GM12872 (cell line): ENCODE results near the gene NCKAP5.

Experiments
- TF ChIP-seq, protein P1 (sequence below): IDR thresholded peaks from 3 replicates; pipeline ENCODE4 v1.5.1; 2011; ENCODE audit warnings: low read depth, mild to moderate bottlenecking, low read length, moderate library complexity; ENCODE audit not compliant: insufficient read depth

NCKAP5 gene

DNA sequence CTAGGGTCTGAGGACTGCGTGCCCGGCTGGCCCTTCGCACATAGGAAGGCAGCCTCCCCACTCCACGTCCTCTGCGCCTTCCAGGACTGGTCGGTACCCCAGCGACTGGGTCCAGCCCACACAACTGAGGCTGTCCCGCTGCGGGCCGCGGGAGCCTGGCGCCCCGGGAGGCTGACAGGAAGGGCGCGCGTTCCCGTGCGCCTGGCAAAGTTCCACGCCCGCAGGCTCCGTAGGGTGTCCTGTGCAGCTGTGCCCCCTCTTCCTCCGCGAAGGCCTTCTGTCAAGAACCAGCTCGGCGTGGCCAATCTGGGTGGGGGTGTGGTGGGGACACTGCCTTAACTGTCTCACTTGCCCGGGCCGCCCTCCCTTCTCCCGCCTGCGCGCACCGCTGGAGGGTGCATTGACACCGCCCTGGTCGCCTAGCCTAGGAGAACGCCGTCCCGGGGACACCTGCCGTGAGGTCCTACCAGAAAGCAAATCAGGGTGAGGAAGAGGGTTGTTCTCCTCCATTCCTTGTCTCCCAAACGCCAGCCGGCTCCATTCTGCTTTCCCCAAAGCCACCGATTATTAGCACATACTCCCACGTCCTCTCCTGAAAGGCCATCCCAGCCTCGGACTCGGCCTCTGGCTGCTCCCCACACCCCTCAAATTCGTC, 897.6 kb downstream of the NCKAP5 start:
- TF ChIP-seq, protein P1, sequence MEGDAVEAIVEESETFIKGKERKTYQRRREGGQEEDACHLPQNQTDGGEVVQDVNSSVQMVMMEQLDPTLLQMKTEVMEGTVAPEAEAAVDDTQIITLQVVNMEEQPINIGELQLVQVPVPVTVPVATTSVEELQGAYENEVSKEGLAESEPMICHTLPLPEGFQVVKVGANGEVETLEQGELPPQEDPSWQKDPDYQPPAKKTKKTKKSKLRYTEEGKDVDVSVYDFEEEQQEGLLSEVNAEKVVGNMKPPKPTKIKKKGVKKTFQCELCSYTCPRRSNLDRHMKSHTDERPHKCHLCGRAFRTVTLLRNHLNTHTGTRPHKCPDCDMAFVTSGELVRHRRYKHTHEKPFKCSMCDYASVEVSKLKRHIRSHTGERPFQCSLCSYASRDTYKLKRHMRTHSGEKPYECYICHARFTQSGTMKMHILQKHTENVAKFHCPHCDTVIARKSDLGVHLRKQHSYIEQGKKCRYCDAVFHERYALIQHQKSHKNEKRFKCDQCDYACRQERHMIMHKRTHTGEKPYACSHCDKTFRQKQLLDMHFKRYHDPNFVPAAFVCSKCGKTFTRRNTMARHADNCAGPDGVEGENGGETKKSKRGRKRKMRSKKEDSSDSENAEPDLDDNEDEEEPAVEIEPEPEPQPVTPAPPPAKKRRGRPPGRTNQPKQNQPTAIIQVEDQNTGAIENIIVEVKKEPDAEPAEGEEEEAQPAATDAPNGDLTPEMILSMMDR, result peak; percentile 21; the same call in 1 of the 3 replicates

GRCh38 chr2:132669908-132670495, 898.3 kb downstream of the NCKAP5 start, which contains the start of gene LYPD1:
Gene LYPD1 (minus strand): TSS chr2:132670205. CDS start chr2:132669932, 273 bp downstream.
- TF ChIP-seq, protein P1, result no peak

DNA sequence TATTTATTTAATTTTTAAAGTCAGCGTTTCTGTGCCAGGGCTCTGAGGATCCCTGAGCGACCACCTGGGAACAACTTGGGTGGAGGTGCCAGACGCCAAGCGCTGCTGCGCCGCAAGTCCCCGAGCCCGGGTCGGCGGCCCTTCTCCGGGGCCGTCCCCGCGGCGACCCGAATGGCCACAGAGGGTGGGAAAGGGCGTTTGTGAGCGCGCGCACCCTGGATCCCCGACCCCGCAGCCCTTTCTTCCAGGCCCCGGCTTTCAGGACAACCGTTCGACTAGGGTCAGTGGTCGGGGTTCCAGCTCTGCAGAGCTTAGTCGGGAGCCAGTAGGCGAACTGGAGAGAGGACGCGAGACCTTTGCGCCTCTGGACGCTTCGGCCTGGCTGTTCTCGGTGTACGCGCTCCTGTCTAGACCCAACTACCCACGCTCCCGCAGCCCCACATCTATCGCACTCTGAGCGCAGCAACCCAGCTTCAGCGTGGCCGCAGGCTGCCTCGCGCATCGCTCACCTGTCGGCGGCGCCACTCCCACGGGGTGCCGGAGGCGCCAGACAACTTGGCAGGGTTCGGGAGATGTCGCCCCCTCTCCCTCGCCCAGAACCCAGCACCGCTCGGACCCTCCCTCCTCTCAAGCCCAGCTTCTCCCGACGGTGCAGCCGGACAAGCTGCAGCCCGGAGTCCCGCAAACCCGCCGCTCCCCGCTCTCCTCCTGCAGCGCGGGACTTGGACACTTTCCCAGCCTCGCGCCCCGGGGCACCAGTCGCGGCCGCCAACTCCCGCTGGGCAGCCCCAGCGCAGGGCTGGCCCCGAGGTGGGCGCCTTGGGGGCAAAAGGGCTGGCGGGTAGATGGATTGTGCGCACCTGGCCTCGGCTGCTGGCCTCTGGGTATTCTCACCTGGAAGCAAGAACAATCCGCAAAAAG, 899.0 kb downstream of the NCKAP5 start:
- TF ChIP-seq, protein P1, result peak; percentile 40; the same call in 1 of the 3 replicates

- TF ChIP-seq, protein P1, result peak; percentile 20; the same call in 1 of the 3 replicates
These were observed 900.0 kb downstream of the NCKAP5 start for GRCh38 chr2:132668189-132668823.

DNA sequence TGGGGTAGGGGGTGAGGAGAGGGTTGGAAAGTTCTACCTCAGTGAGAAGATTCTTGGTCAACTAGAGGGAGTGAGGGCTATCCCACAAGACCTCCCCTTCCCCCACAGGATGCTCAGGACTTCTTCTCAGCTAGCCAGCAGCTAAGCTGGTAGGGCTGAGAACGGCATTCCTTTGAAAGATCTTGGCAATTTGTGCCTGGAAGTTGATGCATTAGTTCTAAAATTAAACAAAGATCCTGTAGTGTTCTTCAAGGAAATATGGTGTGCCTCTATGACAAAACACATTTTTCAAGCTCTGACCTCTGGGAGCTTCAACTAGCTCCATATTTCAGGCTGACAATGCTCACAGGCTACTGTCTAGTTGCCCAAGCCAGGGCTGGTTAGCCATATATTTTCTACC, 900.6 kb downstream of the NCKAP5 start:
- TF ChIP-seq, protein P1, result no peak

- TF ChIP-seq, protein P1, result no peak
These were observed 902.7 kb downstream of the NCKAP5 start for GRCh38 chr2:132665401-132666140.
